Ovary (tissue), 9 donors: Measurements from ENCODE around the gene GNB1L. TPM values are rescaled to one million over a fixed set of nuclear protein-coding genes. Genes with fewer than 3 reads are reported as not detected.

ENCODE experiments used
- DNase-seq, 5 donors: peaks; one replicate each; pipeline ENCODE4 v3.0.0-alpha.2; 2019 to 2020
- H3K27ac ChIP-seq, 2 donors: fragments of 200-600 bp; one replicate each; pipeline versions ENCODE4 v1.5.1 to v1.8.0; 2019 to 2022
- H3K27me3 ChIP-seq: fragments of 200-600 bp; one replicate; pipeline ENCODE4 v1.8.0; 2022
- H3K36me3 ChIP-seq: fragments of 200-600 bp; sonication (generic); one replicate; pipeline ENCODE4 v1.5.1; 2019
- H3K4me1 ChIP-seq: one replicate; pipeline ENCODE4 v1.8.1; 2013; ENCODE audit warnings: mild to moderate bottlenecking, moderate library complexity; ENCODE audit not compliant: insufficient read depth
- H3K4me3 ChIP-seq: fragments of 200-600 bp; sonication (generic); one replicate; pipeline ENCODE4 v1.5.1; 2017
- H3K9me3 ChIP-seq, 2 donors: fragments of 200-600 bp in 1 of 2; sonication (generic) in 1 of 2; one replicate each; pipeline versions ENCODE4 v1.5.1 to v1.8.1; 2013 to 2019; ENCODE audit warnings: mild to moderate bottlenecking in 1 of 2, moderate library complexity in 1 of 2
- CTCF ChIP-seq, 3 donors: fragments of 450-650 bp in 2 of 3; fragments of 200-600 bp in 1 of 3; IDR thresholded peaks; one replicate each; pipeline versions ENCODE4 v1.5.1 to v1.8.0; 2016 to 2022; ENCODE audit warnings: antibody characterized with exemption in 3 of 3, mild to moderate bottlenecking in 1 of 3
- EP300 ChIP-seq: sonication (generic); formaldehyde crosslinking; IDR thresholded peaks from one replicate; pipeline ENCODE4 v1.6.1; 2017; ENCODE audit warnings: antibody characterized with exemption
- POLR2A ChIP-seq: fragments of 450-650 bp; IDR thresholded peaks from one replicate; pipeline ENCODE4 v1.6.1; 2017; ENCODE audit warnings: antibody characterized with exemption, mild to moderate bottlenecking, moderate library complexity
- WGBS, 3 donors: extraction: QIAGEN DNeasy Blood & Tissue Kit in 1 of 3; methylation state at CpG; one replicate each; pipeline versions ENCODE4 v1.1.5 to v1.1.7; 2013 to 2017; 5-methylcytosine and 5-hydroxymethylcytosine counted together
- intact Hi-C, 4 donors: fragments of 100-400 bp; cut with DNase I; formaldehyde crosslinking; loops; one replicate each; pipeline versions ENCODE4 v1.11.0 to v1.15.1; 2022 to 2023
- polyA plus RNA-seq, 2 donors: library from polyadenylated mRNA; stranded (reverse); fragments of 200-250 nt in 1 of 2; fragments of 350-450 nt in 1 of 2; fragmentation: Illumina TruSeq in 1 of 2; extraction: RNeasy Lipid Tissue Mini Kit (QIAGEN cat#74804) in 1 of 2; gene quantifications; one replicate each; pipeline ENCODE4 v1.2.3, GENCODE V29; 2013 to 2014
- total RNA-seq, 7 donors: library from RNA; depleted of rRNA in 2 of 7; stranded (reverse); fragments of >200 nt in 2 of 7; fragmentation: NEBNext Ultra II Directional in 3 of 7; extraction: Animal tissue kit (Norgen Biotek cat#: 25700) in 3 of 7; gene quantifications; one replicate each; pipeline versions ENCODE4 v1.1.0 to v1.2.4, GENCODE V29; 2016 to 2023
- donor health status: DM: no; HTN: no; CAD: no; lungs with moderate emphysema.
- donor health status: DM: no; HTN: no; CAD: no.
- donor health status: Bipolar disorder and iron deficiency.
- donor health status: DM: yes; HTN: yes; CAD: no.
- donor health status: DM: no; HTN: no; CAD: no.
- donor health status: DM: yes; HTN: yes; CAD: no.

The GNB1L gene
- total and polyA plus RNA-seq, 9 donors = 3.1 to 14.9 (median 5.8) TPM; not detected in 1

DNA sequence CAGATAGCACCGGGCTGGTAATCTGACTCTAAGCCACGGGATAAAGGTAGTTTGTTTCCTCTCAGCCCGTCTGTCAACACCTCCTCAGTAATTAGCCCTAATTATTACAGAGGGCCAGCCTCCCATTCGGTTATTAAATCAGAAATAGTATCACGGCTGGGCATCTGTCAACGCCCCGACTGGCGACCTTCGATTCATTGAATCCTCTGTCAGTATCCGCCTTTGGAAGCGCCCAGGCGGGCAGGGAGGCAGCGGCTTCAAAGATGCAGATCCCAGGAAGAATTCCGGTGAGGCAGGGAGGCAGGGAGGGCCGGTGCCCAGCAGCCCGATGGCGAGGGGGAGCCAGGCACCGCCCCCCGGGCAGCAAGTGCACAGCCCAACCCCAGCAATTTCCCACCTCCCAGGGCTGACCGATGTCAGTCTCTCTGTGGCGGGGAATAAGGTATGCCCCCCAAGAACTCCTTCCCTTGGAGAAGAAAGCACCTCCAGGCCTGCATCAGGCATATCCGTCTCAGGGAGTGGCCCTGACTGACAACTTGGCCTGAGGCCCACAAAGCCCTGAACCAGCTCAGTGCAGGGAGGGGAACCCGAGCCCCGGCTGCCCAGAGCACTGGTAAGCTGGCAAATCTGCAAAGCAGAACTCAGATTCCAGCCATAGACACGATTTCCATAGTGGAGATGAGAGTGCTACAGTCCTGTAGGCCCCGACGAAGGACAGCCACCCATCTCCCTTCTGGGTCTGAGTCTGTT, 11.4 kb downstream of the GNB1L start:
- 79 to 81% (median 80%) methylated on average over 27 of the region's 27 CpGs for WGBS, 3 donors
- DNase-seq = no peak
- intact Hi-C loops = loop anchor here in 1 of 4 donors (10.0 kb wide), 1 partner anchor 62 kb away; no protein-coding TSS in a partner anchor

DNA sequence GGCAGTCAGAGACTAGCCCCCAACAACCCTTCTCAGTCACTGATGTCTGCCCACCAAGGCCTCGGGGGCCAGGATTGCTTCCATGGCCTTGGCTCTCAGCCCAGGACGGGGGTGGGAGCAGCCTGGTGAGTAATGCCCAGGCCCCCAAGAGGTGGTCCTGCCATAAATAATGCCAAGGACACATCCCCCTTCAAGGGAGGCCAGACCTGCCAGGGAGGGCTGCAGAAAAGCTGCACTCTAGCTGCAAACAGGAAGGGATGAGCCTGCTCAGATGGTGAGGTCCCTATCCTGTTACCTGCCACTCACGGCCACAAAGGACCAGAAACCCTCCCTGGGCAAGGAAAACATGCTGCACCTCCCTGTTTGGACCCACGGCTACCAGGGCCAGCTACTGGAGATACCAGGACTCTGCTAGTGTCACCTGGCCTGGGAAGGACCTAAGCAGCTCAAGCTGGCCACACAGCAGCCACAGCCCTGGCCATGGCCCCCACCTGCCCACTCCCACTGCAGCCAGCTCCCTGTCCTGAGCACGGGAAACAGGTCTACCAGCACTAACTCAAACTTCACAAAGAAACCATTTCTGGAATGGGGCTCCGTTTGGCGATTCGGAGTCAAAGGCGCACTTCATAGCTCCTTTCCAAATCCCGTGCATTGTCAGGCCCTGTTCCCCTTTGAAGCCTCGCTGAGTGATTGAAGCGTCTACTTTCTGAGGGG, 12.1 kb downstream of the GNB1L start:
- WGBS, 3 donors = 73 to 82% (median 78%) methylated on average over 12 of the region's 12 CpGs
- no peaks in the 10 kb centered on the region for H3K4me1 ChIP-seq
- H3K9me3 ChIP-seq = no peaks in the 10 kb centered on the region
- H3K36me3 ChIP-seq = no peaks in the 10 kb centered on the region
- no peaks in the 10 kb centered on the region for H3K27me3 ChIP-seq
- TF ChIP-seq CTCF (IDR thresholded peaks at IDR 0.05) (no peak), EP300 (no peak), POLR2A (no peak)
- no peak for DNase-seq
- H3K4me3 ChIP-seq = no peak overlapping the region
- H3K27ac ChIP-seq = no peak overlapping the region
- intact Hi-C loops = loop anchor here in 1 of 4 donors (10.0 kb wide), 1 partner anchor 62 kb away; no protein-coding TSS in a partner anchor

More for the DNA sequence above, 11.4 kb downstream of the GNB1L start:
- Histone ChIP-seq H3K27ac (no peak overlapping the region), H3K4me1 (no peaks in the 10 kb centered on the region), H3K9me3 (no peaks in the 10 kb centered on the region), H3K4me3 (no peak overlapping the region), H3K27me3 (no peaks in the 10 kb centered on the region), H3K36me3 (no peaks in the 10 kb centered on the region)
- TF ChIP-seq CTCF (IDR thresholded peaks at IDR 0.05) (no peak), EP300 (no peak), POLR2A (no peak)

- intact Hi-C loops = loop anchor here in 1 of 4 donors (10.0 kb wide), 1 partner anchor 63 kb away; no protein-coding TSS in a partner anchor
- no peaks in the 10 kb centered on the region for H3K4me1 ChIP-seq
- no peak overlapping the region for H3K27ac ChIP-seq
- no peaks in the 10 kb centered on the region for H3K27me3 ChIP-seq
- TF ChIP-seq EP300 = no peak
- no peak for TF ChIP-seq CTCF (IDR thresholded peaks at IDR 0.05)
- no peak for TF ChIP-seq POLR2A
- no peaks in the 10 kb centered on the region for H3K36me3 ChIP-seq
- H3K4me3 ChIP-seq = no peak overlapping the region
- 85 to 88% (median 87%) methylated on average over 6 to 8 of the region's 8 CpGs for WGBS, 3 donors
- H3K9me3 ChIP-seq = no peaks in the 10 kb centered on the region
- DNase-seq = no peak
These were observed 12.9 kb downstream of the GNB1L start for GRCh38 chr22:19841641-19842392.

DNA sequence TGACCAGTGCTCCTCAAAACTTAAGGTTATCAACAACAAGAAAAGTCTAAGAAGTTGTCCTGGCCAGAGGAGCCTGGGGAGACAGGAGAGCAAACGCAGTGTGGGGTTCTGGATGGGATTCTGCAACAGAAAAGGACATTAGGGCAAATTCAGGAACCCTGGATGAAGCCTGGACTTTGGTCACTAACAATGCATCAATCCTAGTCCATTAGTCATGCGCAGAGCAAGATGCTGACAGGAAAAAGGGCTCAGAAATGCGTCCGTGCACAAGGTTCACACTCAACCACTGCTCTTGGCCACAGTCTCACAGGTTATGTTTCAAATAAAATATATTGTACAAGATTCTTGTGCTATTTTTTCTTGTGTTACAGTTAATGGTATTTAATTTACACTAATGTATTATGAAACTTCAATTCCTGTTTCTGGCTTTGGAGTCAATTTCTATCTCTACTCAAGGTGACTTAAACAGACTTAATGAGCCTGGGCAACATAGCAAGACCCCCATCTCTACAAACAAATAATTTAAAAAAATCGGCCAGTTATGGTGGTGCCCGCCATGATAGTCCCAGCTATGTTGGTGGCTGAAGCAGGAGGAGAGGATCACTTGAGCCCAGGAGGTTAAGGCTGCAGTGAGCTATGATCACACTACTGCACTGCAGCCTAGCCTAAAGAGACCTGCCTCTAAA, 13.6 kb downstream of the GNB1L start:
- no peak overlapping the region for H3K4me3 ChIP-seq
- intact Hi-C loops = loop anchor here in 1 of 4 donors (10.0 kb wide), 1 partner anchor 64 kb away; no protein-coding TSS in a partner anchor
- no peak for DNase-seq
- no peaks in the 10 kb centered on the region for H3K36me3 ChIP-seq
- no peaks in the 10 kb centered on the region for H3K9me3 ChIP-seq
- WGBS, 3 donors = 94 to 95% (median 95%) methylated on average over 6 of the region's 6 CpGs
- no peaks in the 10 kb centered on the region for H3K27me3 ChIP-seq
- TF ChIP-seq POLR2A = no peak
- no peak for TF ChIP-seq EP300
- no peaks in the 10 kb centered on the region for H3K4me1 ChIP-seq
- no peak overlapping the region for H3K27ac ChIP-seq
